MG63 (cell line): Measurements from ENCODE around the gene ABCG5. TPM values are rescaled to one million over a fixed set of nuclear protein-coding genes. Genes with fewer than 3 reads are reported as not detected.

Source experiments
- DNase-seq: peaks from one replicate; pipeline ENCODE4 v3.0.0-alpha.2; 2020
- H3K27me3 ChIP-seq: fragments of 250-450 bp; sonication (Bioruptor Pico); 2 replicates; pipeline ENCODE4 v1.5.1; 2020; ENCODE audit warnings: mild to moderate bottlenecking, moderate library complexity
- H3K36me3 ChIP-seq: fragments of 250-450 bp; sonication (Bioruptor Pico); 2 replicates; pipeline ENCODE4 v1.5.1; 2020; ENCODE audit warnings: mild to moderate bottlenecking, moderate library complexity
- H3K4me3 ChIP-seq: fragments of 250-450 bp; sonication (Bioruptor Pico); 2 replicates; pipeline ENCODE4 v1.5.1; 2020; ENCODE audit warnings: mild to moderate bottlenecking, moderate library complexity
- H3K9me3 ChIP-seq: fragments of 250-450 bp; sonication (Bioruptor Pico); 2 replicates; pipeline ENCODE4 v1.5.1; 2020; ENCODE audit warnings: mild to moderate bottlenecking, moderate library complexity
- total RNA-seq: library from RNA; depleted of rRNA; stranded (reverse); fragments of >200 nt; shearing (Covaris generic); gene quantifications from 2 replicates; pipeline ENCODE4 v1.2.3, GENCODE V29; 2014; ENCODE audit warnings: low replicate concordance; rRNA removed

Gene ABCG5
- not detected in 2 replicates for total RNA-seq

- no peaks in the 10 kb centered on the region for H3K9me3 ChIP-seq
- no peak within 1 kb of the TSS for H3K4me3 ChIP-seq
- H3K27me3 ChIP-seq, result no peaks in the 10 kb centered on the region
- no peaks in the 10 kb centered on the region for H3K36me3 ChIP-seq
- no peak for DNase-seq
These were observed at the start of gene ABCG5, which contains the start of gene ABCG8 for GRCh38 chr2:43838560-43839267. Gene ABCG5 (minus strand): TSS chr2:43838839. CDS start chr2:43838679, 160 bp downstream. Gene ABCG8 (plus strand): TSS chr2:43838971. CDS start chr2:43839054, 83 bp downstream.

GRCh38 chr2:43887176-43887575 lies 48.5 kb upstream of the ABCG5 start:
- H3K27me3 ChIP-seq, result no peaks in the 10 kb centered on the region
- no peaks in the 10 kb centered on the region for H3K9me3 ChIP-seq
- no peak for DNase-seq
- peaks cover 59% of the 10 kb centered on the region for H3K36me3 ChIP-seq
- no peak overlapping the region for H3K4me3 ChIP-seq

GRCh38 chr2:43885132-43885632 lies 46.5 kb upstream of the ABCG5 start:
- no peak for DNase-seq
- H3K4me3 ChIP-seq, result no peak overlapping the region
- no peaks in the 10 kb centered on the region for H3K27me3 ChIP-seq
- peaks cover 39% of the 10 kb centered on the region for H3K36me3 ChIP-seq
- H3K9me3 ChIP-seq, result no peaks in the 10 kb centered on the region

GRCh38 chr2:43884689-43885088 lies 46.0 kb upstream of the ABCG5 start:
- DNase-seq, result no peak
- Histone ChIP-seq H3K27me3 (no peaks in the 10 kb centered on the region), H3K9me3 (no peaks in the 10 kb centered on the region), H3K4me3 (no peak overlapping the region), H3K36me3 (peaks cover 36% of the 10 kb centered on the region)

GRCh38 chr2:43882312-43882711 lies 43.7 kb upstream of the ABCG5 start:
- Histone ChIP-seq H3K36me3 (peaks cover 16% of the 10 kb centered on the region), H3K27me3 (no peaks in the 10 kb centered on the region), H3K9me3 (no peaks in the 10 kb centered on the region), H3K4me3 (no peak overlapping the region)
- DNase-seq, result no peak

DNA sequence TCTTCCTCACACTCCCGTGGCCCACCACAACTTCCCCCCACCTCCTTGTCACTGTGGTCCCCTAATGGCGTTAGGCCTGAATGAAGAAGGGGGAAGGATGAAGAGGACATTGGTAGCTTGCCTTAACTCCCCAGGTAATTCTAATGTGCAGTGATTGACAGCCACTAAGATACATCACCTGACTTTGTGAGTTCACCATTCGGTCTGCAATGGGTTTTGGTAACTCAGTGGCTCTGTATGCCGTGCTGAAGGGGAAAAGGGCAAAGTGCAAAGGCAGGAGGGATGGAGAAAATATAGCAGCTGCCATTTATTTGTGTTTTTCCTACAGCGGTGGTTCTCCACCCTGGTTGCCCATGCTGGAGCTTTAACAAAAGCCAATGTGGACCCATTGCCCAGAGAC lies 42.3 kb upstream of the ABCG5 start:
- Histone ChIP-seq H3K36me3 (peaks cover 7% of the 10 kb centered on the region), H3K27me3 (no peaks in the 10 kb centered on the region), H3K4me3 (no peak overlapping the region), H3K9me3 (no peaks in the 10 kb centered on the region)
- DNase-seq, result no peak

DNA sequence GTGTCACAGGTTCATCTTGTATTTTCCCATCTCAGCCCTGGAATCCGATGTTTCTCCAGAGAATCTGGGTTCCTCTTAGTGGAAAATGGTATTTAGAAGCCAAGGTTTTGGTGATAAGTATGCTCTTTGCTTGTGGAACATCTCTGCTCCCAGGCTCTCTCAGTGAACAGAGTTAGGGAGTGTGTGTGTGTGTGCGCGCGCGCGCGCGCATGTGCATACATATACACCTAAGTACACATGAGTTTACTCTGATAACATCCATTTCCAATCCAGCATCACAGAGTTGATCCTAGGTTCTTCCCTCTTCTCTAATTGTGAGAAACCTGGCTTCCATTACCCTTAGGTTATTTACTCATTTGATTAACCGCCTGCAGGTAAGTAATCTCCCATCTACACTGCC lies 41.8 kb upstream of the ABCG5 start:
- Histone ChIP-seq H3K36me3 (peaks cover 3% of the 10 kb centered on the region; the same call in 1 of the 2 replicates), H3K27me3 (no peaks in the 10 kb centered on the region), H3K9me3 (no peaks in the 10 kb centered on the region), H3K4me3 (no peak overlapping the region)
- no peak for DNase-seq

- Histone ChIP-seq H3K27me3 (no peaks in the 10 kb centered on the region), H3K36me3 (no peaks in the 10 kb centered on the region), H3K9me3 (no peaks in the 10 kb centered on the region), H3K4me3 (no peak overlapping the region)
- DNase-seq, result peak; percentile 53
These were observed 40.6 kb upstream of the ABCG5 start for GRCh38 chr2:43879261-43879660.

DNA sequence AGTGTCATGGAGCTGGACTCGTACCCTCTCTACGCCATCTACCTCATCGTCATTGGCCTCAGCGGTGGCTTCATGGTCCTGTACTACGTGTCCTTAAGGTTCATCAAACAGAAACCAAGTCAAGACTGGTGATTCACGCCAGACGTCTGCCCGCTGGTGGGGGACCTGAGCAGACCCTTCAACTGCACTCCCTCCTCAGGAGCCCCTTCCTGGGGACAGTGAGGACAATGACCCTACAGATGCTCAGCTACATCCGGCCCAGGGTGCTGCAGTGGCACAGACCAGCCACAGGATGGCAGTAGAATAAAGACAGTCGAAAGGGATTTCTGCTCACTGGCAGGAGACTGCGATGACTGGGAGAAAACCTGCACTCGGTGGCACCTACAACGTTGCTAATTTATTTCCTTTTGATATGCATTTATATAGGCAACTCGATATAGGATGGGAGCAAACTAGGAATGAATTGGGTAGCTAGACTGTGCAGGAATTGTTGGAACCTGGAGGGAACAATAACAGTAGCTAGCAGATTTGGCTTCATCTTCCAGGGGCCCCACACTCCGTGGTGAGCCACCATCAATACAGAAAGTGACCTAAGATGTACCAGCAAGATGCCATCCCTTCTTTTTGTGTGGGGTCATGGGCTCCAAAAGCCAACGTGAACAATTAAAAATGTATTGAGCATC lies 39.3 kb upstream of the ABCG5 start:
- Histone ChIP-seq H3K4me3 (no peak overlapping the region), H3K36me3 (no peaks in the 10 kb centered on the region), H3K27me3 (no peaks in the 10 kb centered on the region; the same call in 1 of the 2 replicates), H3K9me3 (no peaks in the 10 kb centered on the region)
- DNase-seq, result peak; percentile 49

- H3K36me3 ChIP-seq, result no peaks in the 10 kb centered on the region
- no peak for DNase-seq
- peaks cover 8% of the 10 kb centered on the region; the same call in 1 of the 2 replicates for H3K27me3 ChIP-seq
- no peaks in the 10 kb centered on the region for H3K9me3 ChIP-seq
- no peak overlapping the region for H3K4me3 ChIP-seq
These were observed 36.3 kb upstream of the ABCG5 start for GRCh38 chr2:43874776-43875451.

- no peaks in the 10 kb centered on the region for H3K36me3 ChIP-seq
- H3K27me3 ChIP-seq, result peaks cover 28% of the 10 kb centered on the region
- H3K4me3 ChIP-seq, result no peak overlapping the region
- DNase-seq, result no peak
- H3K9me3 ChIP-seq, result no peaks in the 10 kb centered on the region
These were observed 33.5 kb upstream of the ABCG5 start for GRCh38 chr2:43872151-43872550.

DNA sequence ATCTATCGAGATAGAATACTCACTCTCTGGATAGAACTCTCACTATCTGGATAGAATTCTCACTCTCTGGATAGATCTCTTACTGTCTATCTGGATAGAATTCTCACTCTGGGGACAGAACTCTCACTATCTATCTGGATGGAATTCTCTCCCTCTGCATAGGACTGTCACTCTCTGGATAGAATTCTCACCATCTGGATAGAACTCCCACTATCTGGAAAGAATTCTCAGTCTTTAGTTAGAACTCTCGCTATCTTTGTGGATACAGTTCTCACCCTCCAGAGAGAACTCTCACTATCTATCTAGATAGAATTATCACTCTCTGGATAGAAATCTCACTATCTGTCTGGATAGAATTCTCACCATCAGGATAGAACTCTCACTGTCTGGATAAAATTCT lies 16.7 kb upstream of the ABCG5 start:
- Histone ChIP-seq H3K36me3 (no peaks in the 10 kb centered on the region), H3K9me3 (no peaks in the 10 kb centered on the region), H3K27me3 (peaks cover 46% of the 10 kb centered on the region), H3K4me3 (no peak overlapping the region)
- DNase-seq, result no peak

DNA sequence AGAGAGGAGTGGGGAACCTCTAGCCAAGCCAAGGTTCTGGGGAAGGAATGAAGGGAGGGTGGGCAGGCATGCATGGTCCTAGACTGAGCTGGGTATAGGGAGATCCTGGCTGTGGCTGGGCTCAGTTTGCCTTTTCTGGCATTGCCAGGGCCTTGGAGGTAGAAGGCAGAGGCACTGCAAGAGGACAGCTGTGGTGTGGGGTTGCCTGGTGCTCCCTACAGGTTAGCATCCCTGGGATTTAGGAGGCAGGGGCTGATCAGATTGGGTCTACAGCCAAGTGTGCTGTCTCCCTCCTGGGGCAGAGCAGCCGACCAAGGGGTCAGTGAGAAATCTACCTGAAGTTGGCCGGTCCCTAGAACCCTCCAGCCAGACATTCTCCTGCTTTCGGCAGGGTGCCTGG lies 16.0 kb upstream of the ABCG5 start:
- no peaks in the 10 kb centered on the region for H3K9me3 ChIP-seq
- peaks cover 40% of the 10 kb centered on the region for H3K27me3 ChIP-seq
- no peak for DNase-seq
- H3K4me3 ChIP-seq, result no peak overlapping the region
- H3K36me3 ChIP-seq, result no peaks in the 10 kb centered on the region

GRCh38 chr2:43853141-43854081 lies 14.8 kb upstream of the ABCG5 start:
- H3K36me3 ChIP-seq, result no peaks in the 10 kb centered on the region
- peaks cover 28% of the 10 kb centered on the region for H3K27me3 ChIP-seq
- DNase-seq, result no peak
- no peak overlapping the region for H3K4me3 ChIP-seq
- H3K9me3 ChIP-seq, result no peaks in the 10 kb centered on the region

- no peaks in the 10 kb centered on the region for H3K36me3 ChIP-seq
- DNase-seq, result no peak
- H3K4me3 ChIP-seq, result no peak overlapping the region
- H3K27me3 ChIP-seq, result peaks cover 18% of the 10 kb centered on the region
- H3K9me3 ChIP-seq, result no peaks in the 10 kb centered on the region
These were observed 13.6 kb upstream of the ABCG5 start for GRCh38 chr2:43852196-43852730.
